Testis (tissue), 2 donors: ENCODE results near the gene PRDM1.

Experiments
- CTCF ChIP-seq, 3 experiments: fragments of 450-650 bp in 2 of 3; fragments of 200-600 bp in 1 of 3; sonication (generic) in 1 of 3; IDR thresholded peaks; one replicate each; pipeline ENCODE4 v1.5.1; 2016 to 2019; ENCODE audit warnings: antibody characterized with exemption in 3 of 3, mild to moderate bottlenecking in 2 of 3, moderate library complexity in 1 of 3
- POLR2A ChIP-seq: fragments of 450-650 bp; IDR thresholded peaks from one replicate; pipeline ENCODE4 v1.6.1; 2017; ENCODE audit warnings: antibody characterized with exemption, mild to moderate bottlenecking, moderate library complexity

- TF ChIP-seq POLR2A (no peak), CTCF (IDR thresholded peaks at IDR 0.05) (no peak)
Measured at GRCh38 chr6:106063448-106063850, 22.7 kb upstream of the PRDM1 start.
